Measurements from ENCODE around the gene EPHA5.
"Not testable (repeated sequence)": the region's sequence is repeated elsewhere in the genome, so short reads cannot be mapped to it uniquely, and the experiment has no call there.

Gene EPHA5

DNA sequence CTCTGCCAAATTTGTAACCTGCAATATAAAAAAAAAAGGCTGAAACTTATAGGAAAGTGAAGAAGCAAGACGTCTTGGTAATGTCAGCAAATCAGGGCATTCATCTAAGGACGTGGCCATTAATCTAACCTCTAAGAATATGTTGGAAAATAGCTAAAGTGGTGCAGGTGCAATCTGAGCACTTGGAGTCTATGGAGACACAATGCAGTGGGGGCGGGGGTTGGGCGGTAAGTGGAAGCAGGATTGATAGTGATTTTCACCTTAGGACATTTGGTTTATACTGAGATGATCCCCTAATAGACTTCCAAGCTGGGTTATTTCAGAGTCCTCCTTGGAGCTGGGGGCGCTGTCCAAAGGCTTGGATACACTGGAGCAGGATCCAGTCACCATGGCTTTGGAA is 283.4 kb downstream of the EPHA5 start:
- DNase-seq (ENCODE audit: low spot score) (no peak), FAIRE-seq (no peak)

DNA sequence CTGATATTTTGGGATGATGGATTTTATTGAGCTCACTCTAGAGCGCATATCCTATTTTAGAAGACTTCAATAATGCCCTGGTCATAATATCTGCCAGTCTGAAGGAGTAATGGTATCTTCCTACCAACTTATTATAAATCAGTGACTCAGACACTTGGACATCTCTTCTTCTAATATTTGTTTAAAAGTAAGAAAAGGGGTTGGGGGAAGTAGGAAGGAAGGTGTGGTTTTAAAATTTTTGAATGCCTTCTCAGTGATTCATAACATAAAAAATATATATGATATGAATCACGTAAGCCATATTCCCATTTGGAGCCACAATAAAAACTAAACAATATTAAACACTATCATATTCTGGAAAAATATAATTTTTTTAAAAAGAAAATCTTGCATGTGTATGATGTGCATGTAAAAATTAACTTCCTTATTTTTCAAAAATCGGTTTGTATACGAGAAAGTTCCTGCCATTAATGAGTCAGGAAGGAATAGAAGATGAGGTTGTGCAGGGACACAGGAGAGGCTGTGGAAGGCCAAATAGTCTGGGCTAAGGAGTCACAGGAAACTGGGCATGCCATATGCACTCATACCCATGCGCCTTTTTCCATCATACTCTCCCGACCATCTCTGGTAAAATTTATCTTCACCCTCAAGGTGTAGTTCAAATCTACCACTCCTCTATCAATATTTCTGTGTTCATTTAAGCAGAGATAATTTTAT is 286.5 kb downstream of the EPHA5 start:
- no peak for FAIRE-seq
- DNase-seq (ENCODE audit: low spot score): peak; percentile 51

DNA sequence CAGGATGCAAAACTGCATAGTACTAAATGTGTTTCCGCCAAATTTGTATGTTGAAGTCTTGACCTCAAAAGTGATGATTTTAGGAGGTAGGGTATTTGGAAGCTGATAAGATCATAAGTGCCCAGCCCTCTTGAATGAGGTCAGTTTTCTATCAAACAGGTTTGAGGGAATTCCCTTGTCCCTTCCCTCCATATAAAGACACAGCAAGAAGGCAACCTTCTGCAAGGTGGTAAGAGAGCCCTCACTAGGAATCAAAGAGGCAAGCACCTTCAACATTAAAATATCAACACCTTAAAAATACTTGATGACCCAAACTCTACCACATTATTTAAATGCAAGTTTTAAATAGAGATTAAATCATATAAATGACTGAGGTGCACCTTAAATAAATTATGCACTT is 288.6 kb downstream of the EPHA5 start:
- FAIRE-seq: no peak
- DNase-seq (ENCODE audit: low spot score): no peak

DNA sequence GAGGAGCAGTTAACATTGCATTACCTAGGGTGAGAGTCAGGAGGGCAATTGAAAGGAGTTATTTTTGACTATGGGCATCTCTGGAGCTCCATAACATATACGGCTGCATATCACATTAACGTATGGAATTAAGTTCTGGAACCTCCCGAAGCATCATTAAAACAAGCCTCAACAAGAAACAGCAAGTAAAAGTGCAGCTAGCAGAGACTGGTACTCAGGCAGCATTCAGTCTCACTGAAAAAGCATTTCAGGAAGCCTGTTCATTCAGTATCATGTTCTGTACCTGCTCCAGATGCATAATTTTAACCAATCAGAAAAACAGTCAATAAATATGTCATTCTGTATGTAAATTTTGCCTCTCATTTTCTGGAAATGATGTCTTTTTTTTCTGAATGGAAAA is 299.6 kb downstream of the EPHA5 start:
- FAIRE-seq (no peak), DNase-seq (ENCODE audit: low spot score) (no peak)

DNA sequence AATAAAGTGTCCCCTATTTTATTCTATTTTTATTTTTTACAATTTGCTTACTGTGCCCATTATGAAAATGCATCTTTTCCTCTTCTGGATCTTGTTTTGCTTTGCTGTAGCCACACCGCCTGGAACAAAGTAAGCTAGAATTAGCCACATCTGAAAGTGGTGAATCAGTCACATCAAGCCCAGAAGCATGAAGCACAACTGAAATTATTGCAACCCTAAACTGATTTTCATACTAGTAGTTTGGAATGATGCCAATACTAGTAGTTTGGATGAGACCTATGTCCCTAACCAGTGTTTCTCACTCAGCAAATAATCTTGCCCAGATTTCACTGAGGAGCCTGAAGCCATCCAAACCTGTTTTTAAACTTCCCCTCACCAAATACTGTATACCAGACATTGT is 303.0 kb downstream of the EPHA5 start:
- no peak for DNase-seq (ENCODE audit: low spot score)
- FAIRE-seq: no peak

DNA sequence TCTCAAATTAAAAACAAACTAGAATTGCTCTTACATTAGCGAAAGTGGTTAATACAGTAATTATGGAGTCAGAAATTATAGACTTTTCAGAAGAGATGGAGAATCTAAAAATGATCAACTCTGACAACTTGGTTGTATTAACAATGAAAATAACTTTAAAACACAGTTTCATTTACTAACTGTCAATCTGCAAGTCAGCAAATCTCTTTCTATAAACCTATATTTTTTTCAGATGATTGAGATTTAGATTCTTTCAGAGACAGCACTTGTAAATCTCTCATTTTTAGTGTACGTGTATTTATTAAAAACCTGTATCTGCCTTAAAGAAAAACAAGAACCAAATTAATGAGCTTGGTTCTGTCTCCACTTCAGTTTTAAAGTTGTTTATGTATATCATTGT is 311.4 kb downstream of the EPHA5 start:
- DNase-seq (ENCODE audit: low spot score): no peak
- no peak for FAIRE-seq

DNA sequence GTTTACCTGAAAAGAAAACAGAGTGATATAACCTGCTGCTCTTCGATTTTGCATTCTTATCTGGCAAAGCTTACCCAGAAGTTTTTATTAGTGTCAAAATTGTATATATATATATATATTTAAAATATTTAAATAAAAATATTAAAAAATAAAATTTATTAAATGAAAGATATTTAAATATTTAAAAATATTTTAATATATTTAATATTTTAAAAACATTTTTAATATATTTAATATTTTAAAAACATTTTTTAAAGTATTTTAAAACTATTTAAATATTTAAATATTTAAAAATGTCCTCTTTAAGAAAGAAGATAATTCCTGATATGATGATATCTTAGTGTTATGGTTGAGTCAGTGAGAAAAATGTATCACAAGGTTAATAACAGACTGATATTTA is 317.2 kb downstream of the EPHA5 start:
- peak; percentile 88 for FAIRE-seq

DNA sequence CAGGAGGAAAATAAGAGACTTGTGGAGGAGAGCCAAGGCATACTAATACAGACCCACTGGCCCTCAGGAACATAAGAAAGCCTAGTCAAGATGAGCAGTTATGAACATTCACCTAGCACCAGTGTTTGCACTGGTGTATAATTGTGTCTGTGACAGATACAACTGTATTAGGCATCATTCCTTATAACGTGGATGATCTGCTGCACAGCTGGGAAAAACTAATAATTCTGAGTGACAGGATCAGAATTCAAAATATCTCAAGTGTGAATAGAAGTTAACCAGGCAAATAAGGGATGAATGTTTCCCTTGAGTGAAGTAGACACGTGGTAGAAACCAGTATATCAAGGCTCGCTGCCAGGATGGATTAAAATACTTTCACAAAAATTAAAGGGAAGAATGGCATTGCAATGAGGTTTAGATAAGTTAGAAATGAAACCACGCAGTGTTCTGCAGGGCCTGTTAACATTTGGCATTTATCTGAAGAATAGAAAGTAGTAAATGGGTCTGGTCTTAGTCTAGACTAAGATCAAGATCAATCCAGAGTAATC is 325.9 kb downstream of the EPHA5 start:
- FAIRE-seq (no peak), DNase-seq (ENCODE audit: low spot score) (no peak)

More for the DNA sequence above, 317.2 kb downstream of the EPHA5 start:
- no peak for DNase-seq (ENCODE audit: low spot score)

DNA sequence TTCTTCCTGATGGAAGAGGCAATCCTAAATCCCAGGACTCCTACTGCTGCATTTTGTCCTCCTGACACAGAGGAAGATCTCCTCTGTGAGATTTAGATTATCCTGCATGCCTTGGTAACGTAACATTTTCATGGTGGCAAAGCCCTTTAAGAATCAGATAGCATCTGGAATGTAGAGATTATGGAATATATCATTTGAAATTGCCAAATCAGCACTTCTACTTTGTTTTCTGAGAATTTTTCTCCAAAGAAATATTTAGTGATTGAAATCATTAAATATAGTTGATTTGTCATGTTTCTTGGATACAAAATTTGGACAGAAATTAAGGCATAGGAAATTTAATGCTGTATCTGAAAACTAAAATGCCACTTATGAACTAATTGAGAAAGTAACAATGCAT is 326.9 kb downstream of the EPHA5 start:
- no peak for FAIRE-seq
- DNase-seq (ENCODE audit: low spot score): no peak

DNA sequence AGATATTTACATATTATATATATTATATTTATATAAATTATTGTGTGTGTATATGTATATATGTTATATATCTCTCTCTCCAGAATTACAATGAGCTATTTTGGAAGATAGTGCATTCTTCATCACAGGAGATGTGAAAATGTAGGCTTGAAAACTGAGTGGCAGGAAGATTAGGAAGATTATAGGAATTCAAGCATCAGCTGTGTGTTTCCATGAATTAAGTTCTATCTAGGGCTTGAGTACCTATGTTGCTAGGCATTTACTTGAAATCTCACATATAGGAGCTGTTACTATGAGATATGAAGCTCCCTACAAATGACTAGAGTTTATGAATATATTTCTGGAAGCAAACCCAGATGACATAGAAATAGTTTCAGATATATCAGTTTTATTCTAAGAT is 328.7 kb downstream of the EPHA5 start:
- DNase-seq (ENCODE audit: low spot score) (no peak), FAIRE-seq (no peak)

DNA sequence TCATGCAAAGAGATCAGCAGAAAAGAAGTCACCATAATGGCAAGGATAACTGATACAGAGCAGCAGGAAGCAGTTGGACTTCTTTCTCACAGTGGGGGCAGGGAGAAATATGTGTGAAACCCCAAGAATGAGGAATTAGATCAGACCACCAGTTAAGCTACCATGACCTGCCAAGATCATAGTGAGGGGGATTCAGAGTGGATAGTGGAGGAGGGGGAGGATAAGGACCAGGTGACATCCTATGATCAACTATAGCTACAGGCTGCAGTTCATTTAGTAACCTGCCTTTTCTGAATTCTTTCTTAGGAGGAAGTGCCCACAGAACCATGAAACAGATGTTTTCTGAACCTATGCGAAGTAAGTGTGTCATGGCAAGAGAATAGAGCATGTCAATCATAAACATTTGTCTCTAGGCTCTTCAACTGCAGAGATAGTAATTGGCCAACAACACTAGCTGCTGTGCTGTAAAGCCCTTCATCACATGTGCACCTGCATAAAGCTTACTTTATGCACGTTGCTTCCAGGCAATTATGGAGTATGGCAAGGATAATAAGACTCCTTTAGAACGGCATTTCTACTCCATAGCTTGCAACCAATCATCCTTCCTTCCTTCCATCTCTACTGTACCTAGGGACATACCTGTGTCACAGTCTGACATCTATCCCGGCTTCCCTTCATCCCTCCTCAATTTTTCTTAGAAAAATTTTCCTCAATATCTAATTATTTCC is 329.7 kb downstream of the EPHA5 start:
- FAIRE-seq (no peak), DNase-seq (ENCODE audit: low spot score) (no peak)

DNA sequence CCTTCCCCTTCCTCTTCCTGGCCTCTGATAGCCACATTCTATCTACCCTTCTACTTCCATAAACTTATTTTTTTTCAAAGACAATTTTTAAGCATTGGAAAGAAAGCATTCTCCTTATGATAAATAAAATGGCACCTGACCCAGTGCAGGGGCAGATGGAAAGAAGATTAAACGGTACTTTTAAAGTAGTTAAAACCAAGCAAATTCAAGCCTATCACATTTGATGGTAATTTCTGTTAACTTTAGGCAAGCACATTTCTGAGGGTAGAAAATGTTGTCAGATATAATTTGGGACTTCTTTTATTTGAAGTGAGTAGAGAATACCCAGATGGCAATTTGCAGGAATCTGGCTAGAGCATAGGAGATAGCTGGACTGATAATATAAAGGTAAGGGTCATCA is 332.9 kb downstream of the EPHA5 start:
- DNase-seq (ENCODE audit: low spot score): no peak

DNA sequence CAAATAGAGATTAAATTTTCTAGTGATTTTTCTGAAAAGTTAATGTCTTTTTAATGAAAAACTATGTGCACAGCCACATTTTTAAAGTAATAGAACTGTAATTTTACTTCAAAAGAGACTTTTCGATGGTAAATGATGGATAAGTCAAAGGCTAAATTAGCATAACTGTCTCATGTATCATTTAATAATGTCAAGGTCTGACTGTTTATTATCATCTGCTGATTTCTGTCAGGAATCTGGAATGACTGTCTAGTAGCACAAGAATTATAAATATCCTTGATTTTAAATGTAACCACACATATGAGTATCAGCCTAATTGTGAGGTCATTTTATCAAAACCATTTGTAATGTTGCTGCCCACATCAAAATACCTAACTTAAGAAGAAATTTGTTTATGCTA is 333.8 kb downstream of the EPHA5 start:
- no peak for FAIRE-seq
- no peak for DNase-seq (ENCODE audit: low spot score)

More for the DNA sequence above, 332.9 kb downstream of the EPHA5 start:
- no peak for FAIRE-seq

DNA sequence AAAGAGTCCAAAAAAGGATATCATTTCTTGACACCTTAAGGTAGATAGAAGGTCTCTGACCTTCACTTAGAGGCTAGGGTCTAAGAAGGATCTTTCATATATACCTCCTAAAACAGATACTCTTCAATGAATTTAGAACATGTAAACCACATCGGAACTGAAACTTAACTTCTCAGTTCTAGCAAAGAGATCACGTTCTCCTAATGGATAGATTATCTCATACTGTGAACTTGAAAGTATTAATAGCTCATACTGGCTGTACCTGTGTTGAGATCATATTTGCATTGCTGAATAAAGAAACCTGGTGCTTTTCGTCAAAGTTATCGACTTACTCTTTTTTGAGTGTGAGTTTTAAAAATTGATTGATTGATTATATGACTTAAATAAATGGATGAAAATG is 353.8 kb downstream of the EPHA5 start:
- no peak for FAIRE-seq
- no peak for DNase-seq (ENCODE audit: low spot score)

DNA sequence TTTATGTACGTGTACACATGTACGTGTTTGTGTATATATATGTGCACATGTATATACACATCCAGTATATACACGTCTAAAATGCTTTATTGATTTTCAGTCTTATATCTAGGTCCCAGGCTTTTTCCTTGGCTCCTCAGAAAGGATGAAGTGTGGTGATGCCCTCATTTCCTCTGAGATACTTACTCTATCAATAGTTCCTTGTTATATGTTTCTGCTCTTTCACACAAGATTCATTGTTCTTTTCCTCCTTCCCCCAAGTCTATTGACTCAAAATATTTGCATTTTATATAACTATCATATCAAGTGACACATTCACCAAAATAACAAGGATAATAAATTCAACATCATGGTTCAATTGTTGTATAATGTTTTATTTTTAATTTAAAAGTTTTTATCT is 359.2 kb downstream of the EPHA5 start:
- FAIRE-seq: no peak
- DNase-seq (ENCODE audit: low spot score): no peak

DNA sequence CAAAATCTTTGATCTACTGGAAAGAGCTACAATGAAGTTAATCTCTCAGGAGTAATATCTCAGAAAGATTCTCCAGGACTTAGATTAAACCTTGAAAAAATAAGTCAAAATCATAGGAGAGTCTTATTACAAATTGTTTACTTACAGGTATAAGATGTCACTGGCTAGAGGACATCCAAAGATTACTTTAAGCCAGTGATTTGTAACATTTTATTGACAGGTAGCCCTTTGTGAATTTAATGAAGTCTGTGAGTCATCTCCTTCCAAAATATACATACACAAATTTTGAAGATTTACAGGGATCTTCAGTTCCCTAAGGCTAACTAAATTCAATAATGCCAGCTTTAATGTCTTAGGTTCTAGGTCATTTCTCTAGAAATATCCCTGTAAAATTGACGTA is 359.7 kb downstream of the EPHA5 start:
- DNase-seq (ENCODE audit: low spot score) (no peak), FAIRE-seq (no peak)

DNA sequence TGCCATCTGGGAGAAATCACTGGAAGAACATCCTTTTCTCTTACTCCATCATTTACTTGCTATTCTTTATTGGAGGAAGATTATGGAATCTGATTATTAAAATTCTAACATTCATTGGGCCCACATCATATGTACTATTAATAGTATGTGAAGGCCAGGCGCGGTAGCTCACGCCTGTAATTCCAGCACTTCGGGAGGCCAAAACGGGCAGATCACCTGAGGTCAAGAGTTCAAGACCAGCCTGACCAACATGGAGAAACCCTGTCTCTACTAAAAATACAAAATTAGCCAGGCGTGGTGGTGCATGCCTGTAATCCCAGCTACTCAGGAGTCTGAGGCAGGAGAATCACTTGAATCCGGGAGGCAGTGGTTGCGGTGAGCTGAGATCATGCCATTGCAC is 361.7 kb downstream of the EPHA5 start:
- not testable (repeated sequence) for DNase-seq (ENCODE audit: low spot score); FAIRE-seq

DNA sequence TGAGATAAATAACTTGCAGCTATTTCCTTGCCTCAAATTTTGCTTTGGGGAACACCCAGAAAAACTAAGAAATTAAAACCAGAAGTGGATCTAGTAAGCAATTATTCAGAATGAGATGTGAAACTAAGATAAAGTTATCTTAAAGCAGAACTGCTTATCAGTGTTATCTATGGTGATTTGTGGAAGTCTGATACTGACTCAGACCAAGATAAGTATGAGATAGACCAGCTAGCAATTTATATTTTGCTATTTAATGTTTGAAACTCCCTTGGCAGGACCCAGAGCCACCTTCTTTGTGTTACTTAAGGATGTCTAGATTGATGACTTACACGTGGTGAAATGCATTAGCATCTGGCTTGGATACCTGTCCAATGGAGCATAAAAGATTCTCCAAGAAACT is 368.1 kb downstream of the EPHA5 start:
- FAIRE-seq: no peak
- no peak for DNase-seq (ENCODE audit: low spot score)

DNA sequence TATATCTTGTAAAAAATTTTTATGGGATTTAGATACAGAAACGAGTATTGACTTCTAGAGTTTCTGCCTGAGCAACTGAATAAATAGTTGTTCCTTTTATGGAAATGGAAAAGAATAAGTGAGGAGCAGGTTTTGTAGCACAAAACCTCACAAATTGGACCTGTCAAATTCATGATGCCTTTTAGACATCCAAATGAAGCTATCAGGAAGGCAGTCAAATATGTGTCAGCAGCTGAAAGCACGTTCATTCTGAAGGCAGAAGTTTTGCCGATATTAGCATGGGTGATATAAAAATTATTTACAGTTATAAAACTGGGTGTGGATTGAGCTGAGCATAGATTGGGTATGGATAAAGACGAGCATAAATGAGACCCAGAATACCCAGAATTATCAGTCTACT is 374.0 kb downstream of the EPHA5 start:
- no peak for FAIRE-seq
- no peak for DNase-seq (ENCODE audit: low spot score)

DNA sequence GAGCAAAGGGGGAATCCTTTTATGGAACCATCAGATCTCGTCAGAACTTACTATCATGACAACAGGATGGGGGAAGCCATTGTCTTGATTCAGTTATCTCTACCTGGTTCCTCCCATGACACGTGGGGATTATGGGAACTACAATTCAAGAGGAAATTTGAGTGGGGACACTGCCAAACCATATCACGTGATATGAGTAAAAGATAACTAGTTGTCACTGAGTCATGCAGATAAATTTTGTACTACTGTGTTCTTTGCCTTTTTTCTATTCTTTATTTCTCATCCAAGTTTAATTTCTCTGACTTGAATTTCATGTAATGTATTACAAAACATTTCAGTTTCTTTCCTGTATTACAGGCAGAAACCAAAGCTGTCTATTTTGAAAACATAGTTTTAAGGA is 383.2 kb downstream of the EPHA5 start:
- FAIRE-seq (no peak), DNase-seq (ENCODE audit: low spot score) (no peak)

Measured in RCC 7860 (cell line).